Measurements from ENCODE around the gene RHBDD3.
A peak's percentile ranks its signal among the peaks of the same experiment; 100 is the strongest.

The RHBDD3 gene

DNA sequence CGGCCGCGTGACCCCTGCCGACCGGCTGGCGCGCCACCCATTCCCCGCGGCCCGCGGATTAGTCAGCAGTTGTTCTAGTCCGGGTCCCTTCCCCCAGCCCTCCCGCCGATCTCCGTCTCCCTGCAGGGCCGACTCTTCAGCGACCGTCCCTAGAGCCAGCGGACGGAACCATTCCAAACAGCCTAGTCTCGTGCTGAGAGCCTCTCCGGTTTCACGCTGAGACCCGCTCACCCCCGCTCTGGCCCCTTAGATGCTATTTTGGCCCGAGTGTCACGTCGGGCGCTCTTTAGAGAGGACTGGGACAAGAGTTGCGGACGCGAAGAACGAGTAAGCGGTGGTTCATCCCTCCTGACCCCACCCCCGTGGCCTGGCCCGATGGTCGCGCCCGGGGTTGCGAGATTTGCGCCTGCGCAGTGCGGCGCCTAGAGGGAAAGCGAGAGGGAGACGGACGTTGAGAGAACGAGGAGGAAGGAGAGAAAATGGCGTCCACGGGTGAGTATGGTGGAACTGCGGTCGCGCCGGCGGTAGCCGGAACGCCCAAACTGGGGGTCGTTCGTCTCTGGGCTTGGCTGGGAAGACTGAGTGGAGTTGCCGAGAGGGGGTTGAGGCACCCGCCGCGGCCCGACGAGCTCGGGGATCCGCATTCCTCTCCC, at the start of gene RHBDD3, which contains the start of gene EWSR1:
RHBDD3 (minus strand) TSS at position 124 of the 653 bp plus-strand sequence. CDS start 2,355 bp downstream, outside the sequence.
EWSR1 (plus strand) TSS at position 411 of the 653 bp plus-strand sequence; CDS start at position 480, 69 bp downstream.
- H3K4me3 ChIP-seq, result peak within 1 kb of the TSS; percentile 80 to 99 (median 89)
- peak within 1 kb of the TSS; percentile 98 to 100 (median 100) for H3K27ac ChIP-seq

- Histone ChIP-seq H3K27ac (no peak overlapping the region), H3K4me3 (no peak overlapping the region)
These were observed 48.5 kb upstream of the RHBDD3 start for GRCh38 chr22:29316141-29316828.

DNA sequence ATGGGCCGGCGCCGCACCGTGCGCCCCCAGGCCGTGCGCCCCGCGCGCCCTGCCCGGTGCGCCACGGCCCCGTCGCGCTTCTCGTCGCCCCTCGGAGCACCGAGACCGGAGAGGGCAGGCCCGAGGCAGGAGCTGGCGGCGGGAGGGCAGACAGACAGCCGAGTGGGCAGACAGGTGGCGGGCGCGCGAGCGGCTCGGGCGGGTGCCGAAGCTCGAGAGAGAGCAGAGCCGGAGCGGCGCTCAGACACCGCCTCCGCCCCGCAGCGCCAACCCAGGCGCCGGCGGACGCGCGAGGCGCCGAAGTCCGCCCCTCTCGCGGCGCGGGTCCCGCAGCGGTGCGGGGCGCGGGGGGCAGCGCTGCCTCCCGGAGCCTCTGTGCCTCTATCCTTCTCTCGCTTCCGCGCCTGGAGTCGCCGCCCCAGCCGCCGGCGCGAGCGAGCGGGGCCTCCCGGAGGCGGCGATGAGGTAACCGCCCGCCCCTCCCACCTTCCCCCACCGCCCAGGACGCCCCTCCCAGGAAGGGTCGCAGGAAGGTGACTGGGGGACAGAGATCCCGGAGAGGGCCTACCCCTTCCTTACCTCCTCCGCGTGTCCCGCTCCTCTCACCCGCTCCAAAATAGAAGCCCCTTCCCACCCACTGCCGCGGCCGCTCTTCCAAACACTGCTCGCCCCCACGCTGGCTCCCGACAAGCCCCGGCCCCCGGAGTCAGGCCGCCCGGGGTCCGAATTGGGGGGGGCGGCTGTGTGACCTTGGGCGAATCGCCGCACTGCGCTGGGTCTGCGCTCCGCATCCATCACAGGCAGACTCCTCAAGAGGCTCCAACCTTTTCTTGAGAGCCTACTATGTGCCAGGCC, 47.7 kb upstream of the RHBDD3 start, which contains the start of gene RASL10A:
RASL10A (minus strand) TSS at position 412 of the 855 bp plus-strand sequence. CDS start 451 bp downstream, outside the sequence.
- Histone ChIP-seq H3K4me3 (peak within 1 kb of the TSS in 5 of 7 experiments; percentile 13 to 34 (median 20)), H3K27ac (no peak within 1 kb of the TSS)

GRCh38 chr22:29314537-29315285, 46.9 kb upstream of the RHBDD3 start:
- Histone ChIP-seq H3K27ac (no peak overlapping the region), H3K4me3 (peak overlapping the region in 5 of 7 experiments; percentile 13 to 34 (median 20))

DNA sequence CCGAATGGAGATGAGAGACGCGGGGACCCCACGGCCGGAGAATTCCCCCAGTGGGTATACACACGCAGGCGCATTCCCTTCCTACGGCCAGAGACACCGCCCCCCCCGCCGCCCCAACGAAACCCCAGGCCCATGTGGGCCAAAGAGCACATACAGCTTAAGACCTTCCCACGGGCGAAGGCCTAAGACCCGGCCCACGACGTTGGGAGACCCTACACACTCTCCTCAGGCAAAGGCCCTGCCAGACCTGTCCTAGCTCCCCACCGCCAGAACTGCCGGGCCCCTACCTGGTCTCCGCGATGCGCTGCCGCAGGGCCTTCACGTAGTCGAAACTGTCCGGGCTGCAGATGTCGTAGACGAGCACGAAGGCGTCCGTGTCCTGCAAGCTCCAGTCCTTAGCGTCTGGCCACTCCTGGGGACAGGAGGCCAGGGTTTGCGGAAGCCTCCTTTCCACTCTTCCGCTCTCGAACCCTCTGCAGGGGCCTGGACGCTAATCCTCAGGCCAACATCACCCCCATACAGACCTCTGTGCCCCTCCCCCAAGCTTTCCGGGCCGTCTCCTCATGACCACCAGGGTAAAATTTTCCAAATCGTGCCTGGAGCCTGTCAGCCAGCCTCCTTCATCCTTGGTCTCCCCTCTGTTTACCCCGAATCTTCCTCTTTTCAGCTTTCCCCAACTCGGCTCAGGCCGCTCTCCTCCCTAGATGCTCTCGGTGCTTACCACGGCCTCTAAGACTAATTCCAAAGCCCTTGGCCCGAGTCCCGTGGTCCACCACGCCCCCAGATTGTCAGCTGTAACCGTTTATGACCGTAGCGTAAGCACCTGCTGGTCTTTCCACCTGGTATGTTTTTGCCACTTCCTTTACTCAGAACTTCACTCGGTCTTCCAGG, 46.0 kb upstream of the RHBDD3 start:
- H3K4me3 ChIP-seq, result no peak overlapping the region
- no peak overlapping the region for H3K27ac ChIP-seq

DNA sequence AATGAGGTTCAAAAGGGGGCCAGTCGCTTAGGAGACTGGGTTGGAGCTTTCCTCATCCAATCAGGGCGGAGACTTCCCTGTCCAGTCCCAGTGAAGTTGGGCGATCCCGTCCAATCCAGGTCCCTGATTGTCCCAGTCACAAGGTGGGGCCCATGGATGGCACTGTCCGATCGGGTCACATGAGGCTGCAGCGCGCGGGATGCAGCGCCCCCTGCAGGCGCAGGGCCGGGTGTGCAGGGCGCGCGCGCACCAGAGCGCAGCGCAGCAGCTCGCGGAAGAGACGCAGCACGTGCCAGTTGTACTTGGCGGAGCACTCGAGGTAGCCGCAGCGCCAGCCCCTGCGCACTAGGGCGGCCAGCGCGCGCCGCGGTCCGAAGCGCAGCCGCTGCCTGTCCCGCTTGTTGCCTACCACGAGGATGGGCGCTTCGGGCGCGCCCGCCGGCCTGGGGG, 45.4 kb upstream of the RHBDD3 start:
- no peak overlapping the region for H3K4me3 ChIP-seq

DNA sequence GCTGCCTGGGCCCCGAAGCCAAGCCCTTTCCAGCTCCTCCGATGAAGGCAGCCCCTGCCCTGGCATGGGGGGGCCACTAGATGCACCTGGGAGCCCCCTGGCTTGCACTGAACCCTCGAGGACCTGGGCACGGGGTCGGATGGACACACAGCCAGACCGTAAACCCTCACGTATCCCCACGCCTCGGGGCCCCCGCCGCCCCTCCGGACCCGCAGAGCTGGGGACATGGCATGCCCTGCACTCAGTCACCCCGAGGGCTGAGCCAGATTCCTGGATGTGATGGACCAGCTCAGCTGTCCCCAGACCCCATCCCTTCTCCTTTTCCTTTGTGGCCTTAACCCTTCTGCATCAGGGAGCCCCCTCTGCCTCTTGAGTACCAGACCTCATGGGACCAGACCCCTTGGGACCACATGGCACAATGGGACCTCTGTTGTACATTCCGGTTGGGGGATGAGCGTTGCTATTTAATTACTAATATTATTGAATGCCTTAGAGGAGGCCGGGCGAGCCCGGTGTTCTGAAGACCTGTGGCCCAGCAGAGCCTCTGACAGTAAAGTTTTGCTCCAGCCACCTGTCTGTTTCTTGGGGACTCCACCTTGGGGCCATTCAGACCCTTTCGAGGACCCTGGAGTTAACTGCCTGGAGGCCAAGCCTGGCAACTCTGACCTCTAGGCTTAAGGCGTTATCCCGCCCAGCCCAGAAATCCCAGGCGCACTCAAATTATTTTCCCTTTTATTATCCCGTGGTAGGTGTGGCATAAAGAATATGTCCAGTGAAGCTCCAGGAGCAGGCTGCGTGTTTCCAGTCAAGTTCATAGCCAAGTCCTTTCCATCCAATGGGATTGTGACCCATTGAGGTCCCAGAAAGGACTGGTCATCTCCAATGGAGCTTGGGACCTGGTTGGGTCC, 44.7 kb upstream of the RHBDD3 start:
- H3K4me3 ChIP-seq, result no peak overlapping the region
- H3K27ac ChIP-seq, result peak overlapping the region in 3 of 21 experiments; percentile 78 to 85 (median 81)

More for the DNA sequence above, 45.4 kb upstream of the RHBDD3 start:
- H3K27ac ChIP-seq, result no peak overlapping the region

- H3K27ac ChIP-seq, result peak overlapping the region in 19 of 21 experiments; percentile 27 to 96 (median 79)
- H3K4me3 ChIP-seq, result peak overlapping the region in 3 of 7 experiments; percentile 4 to 16 (median 10)
These were observed 43.9 kb upstream of the RHBDD3 start for GRCh38 chr22:29311464-29312217.

DNA sequence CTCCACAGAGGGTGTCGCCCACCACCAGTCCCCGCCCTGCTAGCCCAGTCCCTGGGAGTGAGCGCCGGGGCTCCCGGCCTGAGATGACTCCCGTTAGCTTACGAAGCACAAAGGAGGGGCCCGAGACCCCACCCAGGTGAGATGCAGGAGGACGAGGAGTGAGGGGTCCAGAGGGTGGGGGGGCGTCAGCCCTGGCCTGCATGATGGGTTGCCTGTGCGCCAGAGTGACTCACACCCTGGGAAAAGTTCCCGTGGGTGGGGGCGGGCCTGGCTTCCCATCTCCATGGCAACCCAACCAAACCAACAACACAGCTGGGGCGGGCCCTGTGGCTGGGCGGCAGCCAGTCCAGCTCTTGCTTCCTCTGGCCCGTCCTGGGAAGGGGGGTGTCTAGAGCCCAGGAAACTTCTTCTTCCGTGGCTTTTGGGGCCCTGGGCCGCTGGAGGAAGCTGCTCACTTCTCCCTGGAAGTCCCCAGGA, 43.1 kb upstream of the RHBDD3 start:
- peak overlapping the region in 4 of 7 experiments; percentile 4 to 16 (median 8) for H3K4me3 ChIP-seq
- peak overlapping the region in 18 of 21 experiments; percentile 44 to 96 (median 79) for H3K27ac ChIP-seq

DNA sequence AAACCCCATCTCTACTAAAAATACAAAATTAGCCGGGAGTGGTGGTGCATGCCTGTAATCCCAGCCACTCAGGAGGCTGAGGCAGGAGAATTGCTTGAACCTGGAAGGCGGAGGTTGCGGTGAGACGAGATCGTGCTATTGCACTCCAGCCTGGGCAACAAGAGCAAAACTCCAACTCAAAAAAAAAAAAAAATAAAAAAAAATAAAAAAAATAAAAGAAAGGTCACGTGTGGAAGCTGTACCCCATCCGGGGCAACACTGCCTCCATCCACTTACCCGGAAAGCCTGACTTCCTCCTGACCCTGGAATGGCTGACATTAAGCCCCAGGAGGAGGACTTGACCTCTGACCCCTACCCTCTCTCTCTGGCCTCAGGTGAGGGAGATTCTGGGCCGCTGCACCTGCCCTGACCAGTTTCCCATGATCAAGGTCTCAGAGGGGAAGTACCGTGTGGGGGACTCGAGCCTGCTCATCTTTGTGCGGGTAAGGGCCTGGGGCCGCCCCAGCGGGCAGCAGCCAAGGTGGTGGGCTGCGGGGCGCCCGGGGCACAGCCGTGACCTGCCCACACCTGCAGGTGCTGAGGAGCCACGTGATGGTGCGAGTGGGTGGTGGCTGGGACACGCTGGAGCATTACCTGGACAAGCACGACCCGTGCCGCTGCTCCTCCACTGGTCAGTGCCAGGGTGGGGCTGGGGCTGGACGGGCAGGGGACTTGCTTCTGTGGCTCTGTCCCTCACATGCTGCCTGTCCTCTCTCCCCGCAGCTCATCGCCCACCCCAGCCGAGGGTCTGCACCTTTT, 42.5 kb upstream of the RHBDD3 start:
- peak overlapping the region in 17 of 21 experiments; percentile 15 to 97 (median 84) for H3K27ac ChIP-seq
- peak overlapping the region in 1 of 7 experiments; percentile 5 for H3K4me3 ChIP-seq

- H3K27ac ChIP-seq, result peak overlapping the region in 18 of 21 experiments; percentile 12 to 97 (median 92)
- H3K4me3 ChIP-seq, result peak overlapping the region in 2 of 7 experiments; percentile 21 to 72
These were observed 41.7 kb upstream of the RHBDD3 start for GRCh38 chr22:29309332-29310064.

DNA sequence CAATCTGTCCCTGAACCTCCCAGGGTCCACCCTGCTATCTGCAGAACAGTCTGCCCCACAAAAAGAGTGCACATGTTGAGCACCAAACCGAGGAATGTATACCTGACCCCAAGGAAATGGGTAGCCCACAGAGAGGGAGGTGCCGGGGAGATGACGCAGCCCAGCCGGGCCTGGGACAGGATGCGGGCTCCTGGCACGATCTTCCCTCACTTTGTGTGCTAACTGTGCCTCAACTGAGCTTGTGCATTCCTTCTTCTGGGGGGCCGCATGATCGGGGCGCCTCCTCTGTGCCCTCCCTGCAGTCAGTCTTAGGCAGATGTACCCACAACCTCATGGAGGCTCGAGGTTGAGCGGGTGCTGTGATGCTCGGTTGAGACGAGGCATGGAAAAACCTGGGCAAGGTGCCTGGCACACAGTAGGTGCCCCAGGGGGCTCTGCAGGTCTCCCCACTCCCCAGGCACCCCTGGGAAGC, 41.0 kb upstream of the RHBDD3 start:
- H3K4me3 ChIP-seq, result peak overlapping the region in 3 of 7 experiments; percentile 72 to 96 (median 85)
- H3K27ac ChIP-seq, result peak overlapping the region in 19 of 21 experiments; percentile 12 to 97 (median 92)

DNA sequence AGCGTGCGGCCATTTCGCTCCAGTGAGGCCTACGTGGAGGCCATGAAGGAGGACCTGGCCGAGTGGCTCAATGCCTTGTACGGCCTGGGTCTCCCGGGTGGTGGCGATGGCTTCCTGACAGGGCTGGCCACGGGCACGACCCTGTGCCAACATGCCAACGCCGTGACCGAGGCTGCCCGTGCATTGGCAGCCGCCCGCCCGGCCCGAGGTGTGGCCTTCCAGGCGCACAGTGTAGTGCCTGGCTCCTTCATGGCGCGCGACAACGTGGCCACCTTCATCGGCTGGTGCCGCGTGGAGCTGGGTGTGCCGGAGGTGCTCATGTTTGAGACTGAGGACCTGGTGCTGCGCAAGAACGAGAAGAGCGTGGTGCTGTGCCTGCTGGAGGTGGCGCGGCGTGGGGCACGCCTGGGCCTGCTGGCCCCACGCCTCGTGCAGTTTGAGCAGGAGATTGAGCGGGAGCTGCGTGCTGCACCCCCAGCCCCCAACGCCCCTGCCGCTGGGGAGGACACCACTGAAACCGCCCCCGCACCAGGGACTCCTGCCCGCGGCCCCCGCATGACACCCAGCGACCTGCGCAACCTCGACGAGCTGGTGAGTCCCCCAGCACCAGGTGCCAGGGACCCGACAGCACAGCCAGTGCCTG, 40.5 kb upstream of the RHBDD3 start:
- H3K4me3 ChIP-seq, result peak overlapping the region; percentile 54 to 96 (median 72)
- peak overlapping the region in 19 of 21 experiments; percentile 12 to 97 (median 93) for H3K27ac ChIP-seq

Data from skin epidermis (tissue), 12 donors.